Fibroblast of the aortic adventitia (primary cell): ENCODE data around the gene ST7. TPM values are rescaled to one million over a fixed set of nuclear protein-coding genes. Genes with fewer than 3 reads are reported as not detected.
"Not testable (repeated sequence)": the region's sequence is repeated elsewhere in the genome, so short reads cannot be mapped to it uniquely, and the experiment has no call there.

ENCODE experiments used
- DNase-seq: peaks from one replicate; pipeline ENCODE4 v3.0.0-alpha.2; 2010; ENCODE audit warnings: low read depth
- H3K4me3 ChIP-seq: 2 replicates; pipeline ENCODE4 v1.5.1; 2011; ENCODE audit warnings: low read depth, mild to moderate bottlenecking, control low read depth, low read length, moderate library complexity
- total RNA-seq: library from RNA; depleted of rRNA; stranded (reverse); fragments of >200 nt; gene quantifications from 2 replicates; pipeline ENCODE4 v1.2.3, GENCODE V29; 2012; ENCODE audit warnings: low replicate concordance
- TF ChIP-seq, protein P1 (sequence below): IDR thresholded peaks from 2 replicates; pipeline ENCODE4 v1.5.1; 2011; ENCODE audit warnings: mild to moderate bottlenecking, low read length, control low read depth, inconsistent platforms; ENCODE audit not compliant: insufficient read depth

The ST7 gene
- total RNA-seq, 1 donor = 22.7 TPM

DNA sequence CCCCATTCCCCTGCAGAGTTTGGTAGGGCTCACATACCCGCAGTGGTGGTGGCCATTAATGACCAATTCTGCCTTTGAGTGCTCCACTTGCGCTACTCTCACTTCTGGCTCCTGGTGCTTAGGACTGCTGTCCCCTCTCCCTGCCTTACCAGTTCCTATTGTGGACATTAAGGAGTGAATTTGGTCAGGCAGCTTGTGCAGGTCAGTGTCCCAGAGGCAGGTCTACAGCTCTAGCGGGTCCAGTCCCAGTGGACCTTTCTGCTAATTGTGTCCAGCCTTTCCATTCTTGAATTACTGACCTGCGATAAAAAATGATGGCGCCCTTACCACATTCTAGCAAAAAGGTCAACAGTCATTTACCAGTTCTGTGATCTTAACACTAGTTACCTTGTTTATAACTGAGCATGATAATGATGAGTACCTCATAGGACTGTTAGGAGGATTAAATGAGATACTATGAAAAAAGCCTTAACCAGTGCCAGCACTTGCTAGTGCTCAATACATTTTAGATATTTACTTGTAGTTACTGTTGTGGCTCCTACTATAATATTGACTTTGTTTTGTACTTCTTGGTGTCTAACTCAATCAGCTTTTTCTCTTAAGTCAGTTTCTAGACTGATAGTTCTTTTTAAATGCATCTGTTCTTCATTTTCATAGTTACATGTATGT is 14.1 kb downstream of the ST7 start:
- no peak overlapping the region for H3K4me3 ChIP-seq
- DNase-seq = no peak
- TF ChIP-seq, protein P1, sequence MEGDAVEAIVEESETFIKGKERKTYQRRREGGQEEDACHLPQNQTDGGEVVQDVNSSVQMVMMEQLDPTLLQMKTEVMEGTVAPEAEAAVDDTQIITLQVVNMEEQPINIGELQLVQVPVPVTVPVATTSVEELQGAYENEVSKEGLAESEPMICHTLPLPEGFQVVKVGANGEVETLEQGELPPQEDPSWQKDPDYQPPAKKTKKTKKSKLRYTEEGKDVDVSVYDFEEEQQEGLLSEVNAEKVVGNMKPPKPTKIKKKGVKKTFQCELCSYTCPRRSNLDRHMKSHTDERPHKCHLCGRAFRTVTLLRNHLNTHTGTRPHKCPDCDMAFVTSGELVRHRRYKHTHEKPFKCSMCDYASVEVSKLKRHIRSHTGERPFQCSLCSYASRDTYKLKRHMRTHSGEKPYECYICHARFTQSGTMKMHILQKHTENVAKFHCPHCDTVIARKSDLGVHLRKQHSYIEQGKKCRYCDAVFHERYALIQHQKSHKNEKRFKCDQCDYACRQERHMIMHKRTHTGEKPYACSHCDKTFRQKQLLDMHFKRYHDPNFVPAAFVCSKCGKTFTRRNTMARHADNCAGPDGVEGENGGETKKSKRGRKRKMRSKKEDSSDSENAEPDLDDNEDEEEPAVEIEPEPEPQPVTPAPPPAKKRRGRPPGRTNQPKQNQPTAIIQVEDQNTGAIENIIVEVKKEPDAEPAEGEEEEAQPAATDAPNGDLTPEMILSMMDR = no peak

DNA sequence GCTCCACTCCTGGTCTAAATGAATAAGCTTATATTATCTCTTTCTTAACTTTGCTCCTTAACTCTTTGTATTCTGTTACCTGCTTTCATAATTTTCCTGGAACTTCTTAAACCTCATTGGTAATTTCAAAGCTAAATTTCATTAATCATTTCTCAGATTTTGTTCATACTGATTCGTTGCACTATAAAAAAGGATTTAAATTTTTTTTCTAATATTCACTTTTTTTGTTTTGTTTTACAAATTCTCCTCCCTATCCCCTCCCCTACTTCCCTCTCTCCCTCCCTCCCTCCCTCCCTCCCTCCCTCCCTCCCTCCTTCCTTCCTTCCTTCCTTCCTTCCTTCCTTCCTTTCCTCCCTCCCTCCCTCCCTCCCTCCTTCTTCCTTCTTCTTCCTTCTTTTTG is 14.7 kb downstream of the ST7 start:
- TF ChIP-seq, protein P1 = no peak
- DNase-seq = no peak
- no peak overlapping the region for H3K4me3 ChIP-seq

DNA sequence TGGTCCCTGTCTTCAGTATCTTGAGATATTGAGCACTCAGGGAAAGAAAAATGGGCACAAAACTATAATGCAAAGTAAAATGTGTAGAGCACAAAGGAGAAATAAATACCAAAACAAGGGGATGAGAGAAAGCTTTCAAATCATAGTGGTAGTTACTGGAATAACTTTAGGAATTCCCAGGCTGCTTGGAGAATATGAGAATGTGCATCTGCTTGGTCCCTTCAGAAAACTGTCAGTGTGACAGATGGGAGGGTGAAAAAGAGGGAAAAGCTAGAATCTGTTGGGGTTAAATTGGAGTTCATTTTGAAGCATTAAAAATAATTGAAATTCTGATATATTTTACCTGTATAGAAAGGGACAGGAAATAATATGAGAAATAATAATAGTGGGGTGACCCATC is 15.3 kb downstream of the ST7 start:
- no peak overlapping the region for H3K4me3 ChIP-seq
- DNase-seq = no peak
- TF ChIP-seq, protein P1 = no peak

DNA sequence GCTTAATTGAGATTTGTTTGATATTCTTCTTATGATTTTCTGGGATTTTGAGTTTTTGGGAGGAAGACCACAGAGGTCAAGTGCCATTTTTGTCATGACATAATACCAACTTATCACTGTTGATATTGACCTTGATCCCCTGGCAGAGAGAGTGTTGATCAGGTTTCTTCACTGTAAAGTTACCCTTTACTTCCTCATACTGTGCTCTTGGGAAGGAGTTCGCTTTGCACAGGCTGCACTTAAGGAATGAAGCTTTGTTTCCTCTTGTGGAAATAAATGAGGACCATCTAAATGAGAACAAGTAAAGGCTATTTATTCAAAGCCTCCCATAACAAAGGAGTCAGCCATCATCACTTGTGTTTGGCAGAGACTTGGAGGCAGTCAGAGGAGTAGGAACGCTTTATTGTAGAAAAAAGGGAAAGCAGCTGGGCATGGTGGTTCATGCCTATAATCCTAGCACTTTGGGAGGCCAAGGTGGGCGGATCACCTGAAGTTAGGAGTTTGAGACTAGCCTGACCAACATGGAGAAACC is 16.1 kb downstream of the ST7 start:
- no peak for DNase-seq
- TF ChIP-seq, protein P1 = no peak
- H3K4me3 ChIP-seq = no peak overlapping the region

DNA sequence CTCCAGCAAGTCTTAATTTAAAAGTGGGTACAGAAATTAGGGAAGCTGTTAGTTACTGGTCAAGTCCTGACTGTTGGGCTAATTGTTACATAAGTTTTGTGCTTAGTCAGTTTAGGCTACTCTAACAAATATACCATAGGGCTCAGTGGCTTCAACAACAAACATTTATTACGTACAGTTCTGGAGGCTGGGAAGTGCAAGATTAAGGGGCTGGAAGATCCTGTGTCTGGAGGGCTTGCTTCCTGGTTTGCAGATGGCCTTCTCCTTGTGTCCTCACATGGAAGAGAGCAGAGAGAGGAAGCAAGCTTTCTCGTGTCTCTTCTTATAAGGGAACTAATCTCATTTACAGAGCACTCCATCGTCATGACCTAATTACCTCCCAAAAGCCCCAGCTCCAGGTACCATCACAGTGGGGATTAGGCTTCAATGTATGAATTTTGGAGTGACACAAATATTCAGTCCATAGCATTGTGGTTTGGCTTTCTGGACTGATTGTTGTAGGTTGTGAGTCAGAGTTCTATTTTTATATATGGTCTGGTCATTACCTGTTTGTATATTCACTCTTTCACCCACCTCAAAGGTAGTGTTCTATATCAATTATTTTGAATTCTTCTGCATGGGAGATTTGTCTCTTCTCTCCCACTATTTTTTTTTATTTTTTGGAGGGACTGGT is 17.1 kb downstream of the ST7 start:
- no peak for DNase-seq
- TF ChIP-seq, protein P1 = no peak
- no peak overlapping the region for H3K4me3 ChIP-seq

DNA sequence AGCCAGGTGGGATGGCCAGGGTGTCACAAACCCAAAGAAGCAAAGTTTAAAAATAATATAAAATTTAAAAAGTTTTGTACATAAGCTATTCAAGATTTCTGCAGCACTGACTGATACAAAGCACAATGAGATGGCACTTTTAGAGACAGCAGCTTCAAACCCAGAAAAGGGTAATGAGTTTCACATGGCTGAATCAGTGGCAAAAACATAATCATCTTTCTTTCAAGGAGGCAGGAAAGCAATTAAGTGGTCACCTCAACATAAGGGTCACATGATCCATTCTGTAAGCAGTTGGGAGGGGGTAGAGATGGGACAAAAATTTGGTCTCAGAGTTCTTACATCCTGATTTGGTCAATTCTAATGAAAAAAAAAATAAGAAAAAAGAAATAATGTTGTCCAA is 17.9 kb downstream of the ST7 start:
- not testable (repeated sequence) for H3K4me3 ChIP-seq, DNase-seq

DNA sequence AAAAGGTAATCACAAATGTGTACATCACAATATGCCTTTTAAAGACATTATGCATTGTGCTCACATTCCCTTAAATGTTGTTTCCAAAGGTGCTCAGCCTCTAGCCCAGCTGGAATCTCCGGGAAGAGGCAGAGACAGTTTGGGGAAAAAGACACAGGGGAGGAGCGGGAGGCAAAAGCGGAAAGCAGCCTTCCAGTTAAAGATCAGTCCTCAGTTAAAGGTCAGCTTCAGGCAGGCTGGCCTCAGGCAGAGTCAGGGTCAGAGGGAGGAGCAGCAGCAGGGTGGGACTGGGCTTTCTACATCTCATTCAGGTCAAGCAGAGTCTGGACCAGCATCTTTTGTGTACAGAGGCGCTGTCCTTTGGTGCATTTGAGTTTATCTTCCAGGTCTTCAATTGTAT is 18.6 kb downstream of the ST7 start:
- TF ChIP-seq, protein P1 = no peak
- H3K4me3 ChIP-seq = no peak overlapping the region
- no peak for DNase-seq

DNA sequence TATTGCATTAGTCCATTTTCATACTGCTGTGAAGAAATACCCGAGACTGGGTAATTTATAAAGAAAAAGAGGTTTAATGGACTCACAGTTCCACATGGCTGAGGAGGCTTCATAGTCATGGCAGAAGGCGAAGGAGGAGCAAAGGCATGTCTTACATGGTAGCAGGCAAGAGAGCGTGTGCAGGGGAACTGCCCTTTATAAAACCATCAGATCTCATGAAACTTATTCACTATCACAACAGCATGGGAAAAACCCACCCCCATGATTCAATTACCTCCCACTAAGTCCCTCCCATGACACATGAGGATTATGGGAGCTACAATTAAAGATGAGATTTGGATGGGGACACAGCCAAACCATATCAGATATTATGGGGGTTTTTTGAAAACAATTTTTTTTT is 21.7 kb downstream of the ST7 start:
- H3K4me3 ChIP-seq, DNase-seq: not testable (repeated sequence)
